Natural killer cell (primary cell): Measurements from ENCODE around the gene POC1B. TPM values are rescaled to one million over a fixed set of nuclear protein-coding genes. Genes with fewer than 3 reads are reported as not detected.

ENCODE experiments used
- ATAC-seq, 3 donors: fragments of 150-1000 bp in 2 of 3; fragments of 200-7000 bp in 1 of 3; cut with Tn5 transposase; 1 replicate in 1 of 3; 2 replicates in 2 of 3; pipeline ENCODE4 v1.10.0; 2021; ENCODE audit warnings: mild to moderate bottlenecking in 2 of 3, moderate library complexity in 2 of 3
- DNase-seq, 2 donors: peaks; one replicate each; pipeline versions ENCODE4 v3.0.0 to v3.0.0-alpha.2; 2013 to 2021; ENCODE audit warnings: mixed read lengths in 1 of 2
- H3K27ac ChIP-seq: one replicate; pipeline ENCODE4 v1.5.1; 2013; ENCODE audit warnings: mild to moderate bottlenecking, low read length
- H3K27me3 ChIP-seq: one replicate; pipeline ENCODE4 v1.6.1; 2013; ENCODE audit warnings: low read length; ENCODE audit not compliant: control insufficient read depth, insufficient read depth
- H3K36me3 ChIP-seq: one replicate; pipeline ENCODE4 v1.6.1; 2013; ENCODE audit warnings: low read length; ENCODE audit not compliant: control insufficient read depth, insufficient read depth
- H3K4me1 ChIP-seq: one replicate; pipeline ENCODE4 v1.6.1; 2013; ENCODE audit warnings: low read length; ENCODE audit not compliant: control insufficient read depth, insufficient read depth
- H3K4me3 ChIP-seq: one replicate; pipeline ENCODE4 v1.5.1; 2013; ENCODE audit warnings: low read length
- H3K9me3 ChIP-seq: one replicate; pipeline ENCODE4 v1.6.1; 2013; ENCODE audit warnings: low read length; ENCODE audit not compliant: control insufficient read depth, insufficient read depth
- H3K27ac Mint-ChIP-seq, 2 donors: one replicate each; pipeline ENCODE4 v1.8.0; 2022; ENCODE audit warnings: mild to moderate bottlenecking in 2 of 2, mixed read lengths in 2 of 2, moderate library complexity in 1 of 2
- H3K27me3 Mint-ChIP-seq, 2 donors: one replicate each; pipeline ENCODE4 v1.8.0; 2022; ENCODE audit warnings: low read depth in 2 of 2, mixed read lengths in 2 of 2
- H3K36me3 Mint-ChIP-seq: one replicate; pipeline ENCODE4 v1.8.0; 2022; ENCODE audit warnings: mixed read lengths
- H3K4me1 Mint-ChIP-seq, 2 donors: one replicate each; pipeline ENCODE4 v1.8.0; 2022; ENCODE audit warnings: mixed read lengths in 2 of 2
- H3K4me3 Mint-ChIP-seq: one replicate; pipeline ENCODE4 v1.8.0; 2022; ENCODE audit warnings: mild to moderate bottlenecking, moderate library complexity, mixed read lengths
- H3K9me3 Mint-ChIP-seq, 2 donors: one replicate each; pipeline ENCODE4 v1.8.0; 2022; ENCODE audit warnings: mixed read lengths in 2 of 2
- WGBS: methylation state at CpG from one replicate; pipeline ENCODE4 v1.1.7; 2013; ENCODE audit warnings: missing lambda C conversion rate; ENCODE audit not compliant: insufficient coverage; 5-methylcytosine and 5-hydroxymethylcytosine counted together
- intact Hi-C: fragments of 100-400 bp; cut with micrococcal nuclease; formaldehyde crosslinking; loops from one replicate; pipeline ENCODE4 v1.14.2; 2022
- total RNA-seq, 4 donors: library from RNA; stranded (reverse); fragments of 120-200 nt in 1 of 4; gene quantifications; one replicate each; pipeline versions ENCODE4 v1.2.3 to v1.2.4, GENCODE V29; 2013 to 2022
- TF ChIP-seq, protein P1 (sequence below): fragments of 200-600 bp; IDR thresholded peaks from one replicate; pipeline ENCODE4 v1.8.0; 2022; ENCODE audit warnings: antibody characterized with exemption

POC1B gene
- total RNA-seq, 3 donors from 2014 or later (not counting 1 experiment from before 2014, with no cell fraction given): 29.8 to 40.9 (median 38.0) TPM

- peak overlapping the region in 1 of 2 donors; percentile 1 for H3K27ac Mint-ChIP-seq
- no peaks in the 10 kb centered on the region for H3K36me3 Mint-ChIP-seq
- H3K27me3 ChIP-seq: no peaks in the 10 kb centered on the region
- H3K4me3 ChIP-seq: no peak overlapping the region
- WGBS: 0% methylated on average over 1 of the region's 1 CpG
- no peak for DNase-seq
- TF ChIP-seq, protein P1, sequence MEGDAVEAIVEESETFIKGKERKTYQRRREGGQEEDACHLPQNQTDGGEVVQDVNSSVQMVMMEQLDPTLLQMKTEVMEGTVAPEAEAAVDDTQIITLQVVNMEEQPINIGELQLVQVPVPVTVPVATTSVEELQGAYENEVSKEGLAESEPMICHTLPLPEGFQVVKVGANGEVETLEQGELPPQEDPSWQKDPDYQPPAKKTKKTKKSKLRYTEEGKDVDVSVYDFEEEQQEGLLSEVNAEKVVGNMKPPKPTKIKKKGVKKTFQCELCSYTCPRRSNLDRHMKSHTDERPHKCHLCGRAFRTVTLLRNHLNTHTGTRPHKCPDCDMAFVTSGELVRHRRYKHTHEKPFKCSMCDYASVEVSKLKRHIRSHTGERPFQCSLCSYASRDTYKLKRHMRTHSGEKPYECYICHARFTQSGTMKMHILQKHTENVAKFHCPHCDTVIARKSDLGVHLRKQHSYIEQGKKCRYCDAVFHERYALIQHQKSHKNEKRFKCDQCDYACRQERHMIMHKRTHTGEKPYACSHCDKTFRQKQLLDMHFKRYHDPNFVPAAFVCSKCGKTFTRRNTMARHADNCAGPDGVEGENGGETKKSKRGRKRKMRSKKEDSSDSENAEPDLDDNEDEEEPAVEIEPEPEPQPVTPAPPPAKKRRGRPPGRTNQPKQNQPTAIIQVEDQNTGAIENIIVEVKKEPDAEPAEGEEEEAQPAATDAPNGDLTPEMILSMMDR: no peak
- no peaks in the 10 kb centered on the region for H3K4me1 ChIP-seq
- H3K9me3 ChIP-seq: no peaks in the 10 kb centered on the region
- intact Hi-C loops: no loop called here
- H3K4me3 Mint-ChIP-seq: no peak overlapping the region
- H3K27ac ChIP-seq: no peak overlapping the region
- H3K9me3 Mint-ChIP-seq: no peaks in the 10 kb centered on the region
- no peaks in the 10 kb centered on the region for H3K36me3 ChIP-seq
- H3K27me3 Mint-ChIP-seq: no peaks in the 10 kb centered on the region
- peaks cover 25 to 29% of the 10 kb centered on the region in 2 donors for H3K4me1 Mint-ChIP-seq
- no peak for ATAC-seq
Measured at GRCh38 chr12:89506050-89506449, 19.8 kb downstream of the POC1B start.

- TF ChIP-seq, protein P1: no peak
- no peaks in the 10 kb centered on the region for H3K27me3 ChIP-seq
- no peak overlapping the region for H3K4me3 ChIP-seq
- no peak overlapping the region for H3K27ac Mint-ChIP-seq
- H3K4me1 Mint-ChIP-seq: peaks cover 21 to 29% of the 10 kb centered on the region in 2 donors
- no peaks in the 10 kb centered on the region for H3K4me1 ChIP-seq
- no peak for ATAC-seq
- peaks cover 1% of the 10 kb centered on the region for H3K36me3 ChIP-seq
- H3K27me3 Mint-ChIP-seq: no peaks in the 10 kb centered on the region
- WGBS: 86% methylated on average over 2 of the region's 6 CpGs
- intact Hi-C loops: no loop called here
- no peaks in the 10 kb centered on the region for H3K36me3 Mint-ChIP-seq
- no peak for DNase-seq
- no peak overlapping the region for H3K27ac ChIP-seq
- no peaks in the 10 kb centered on the region for H3K9me3 Mint-ChIP-seq
- H3K9me3 ChIP-seq: no peaks in the 10 kb centered on the region
- no peak overlapping the region for H3K4me3 Mint-ChIP-seq
Measured at GRCh38 chr12:89504560-89505346, 21.1 kb downstream of the POC1B start.

GRCh38 chr12:89501793-89502192, 24.1 kb downstream of the POC1B start:
- no peak overlapping the region for H3K27ac ChIP-seq
- no peaks in the 10 kb centered on the region for H3K27me3 ChIP-seq
- H3K36me3 ChIP-seq: peaks cover 9% of the 10 kb centered on the region
- no peaks in the 10 kb centered on the region for H3K9me3 ChIP-seq
- TF ChIP-seq, protein P1: no peak
- H3K27me3 Mint-ChIP-seq: no peaks in the 10 kb centered on the region
- no peak for DNase-seq
- H3K27ac Mint-ChIP-seq: peak overlapping the region in 1 of 2 donors; percentile 30
- no peaks in the 10 kb centered on the region for H3K4me1 ChIP-seq
- peaks cover 19 to 28% of the 10 kb centered on the region in 2 donors for H3K4me1 Mint-ChIP-seq
- no peak overlapping the region for H3K4me3 ChIP-seq
- no peaks in the 10 kb centered on the region for H3K36me3 Mint-ChIP-seq
- H3K9me3 Mint-ChIP-seq: no peaks in the 10 kb centered on the region
- intact Hi-C loops: no loop called here
- ATAC-seq: no peak
- no peak overlapping the region for H3K4me3 Mint-ChIP-seq

- no peak overlapping the region for H3K27ac Mint-ChIP-seq
- TF ChIP-seq, protein P1: no peak
- no peak overlapping the region for H3K4me3 Mint-ChIP-seq
- Histone ChIP-seq H3K4me3 (no peak overlapping the region), H3K9me3 (no peaks in the 10 kb centered on the region), H3K27me3 (no peaks in the 10 kb centered on the region), H3K27ac (no peak overlapping the region), H3K4me1 (no peaks in the 10 kb centered on the region), H3K36me3 (peaks cover 10% of the 10 kb centered on the region)
- no peaks in the 10 kb centered on the region for H3K27me3 Mint-ChIP-seq
- no peak for ATAC-seq
- H3K4me1 Mint-ChIP-seq: peaks cover 14 to 22% of the 10 kb centered on the region in 2 donors
- WGBS: 96% methylated on average over 19 of the region's 19 CpGs
- no peak for DNase-seq
- H3K9me3 Mint-ChIP-seq: no peaks in the 10 kb centered on the region
- H3K36me3 Mint-ChIP-seq: no peaks in the 10 kb centered on the region
- intact Hi-C loops: no loop called here
Measured at GRCh38 chr12:89499857-89500256, 26.0 kb downstream of the POC1B start.
